GM18508 (cell line): ENCODE data around the gene NRP1.

Experiments used
- ATAC-seq: cut with Tn5 transposase; IDR thresholded peaks from one replicate; pipeline ENCODE4 v1.9.1; 2021; ENCODE audit warnings: moderate number of reproducible peaks; ENCODE audit not compliant: insufficient read depth, unreplicated experiment

NRP1 gene

GRCh38 chr10:33195608-33196376 is 138.7 kb downstream of the NRP1 start:
- ATAC-seq, result no peak

DNA sequence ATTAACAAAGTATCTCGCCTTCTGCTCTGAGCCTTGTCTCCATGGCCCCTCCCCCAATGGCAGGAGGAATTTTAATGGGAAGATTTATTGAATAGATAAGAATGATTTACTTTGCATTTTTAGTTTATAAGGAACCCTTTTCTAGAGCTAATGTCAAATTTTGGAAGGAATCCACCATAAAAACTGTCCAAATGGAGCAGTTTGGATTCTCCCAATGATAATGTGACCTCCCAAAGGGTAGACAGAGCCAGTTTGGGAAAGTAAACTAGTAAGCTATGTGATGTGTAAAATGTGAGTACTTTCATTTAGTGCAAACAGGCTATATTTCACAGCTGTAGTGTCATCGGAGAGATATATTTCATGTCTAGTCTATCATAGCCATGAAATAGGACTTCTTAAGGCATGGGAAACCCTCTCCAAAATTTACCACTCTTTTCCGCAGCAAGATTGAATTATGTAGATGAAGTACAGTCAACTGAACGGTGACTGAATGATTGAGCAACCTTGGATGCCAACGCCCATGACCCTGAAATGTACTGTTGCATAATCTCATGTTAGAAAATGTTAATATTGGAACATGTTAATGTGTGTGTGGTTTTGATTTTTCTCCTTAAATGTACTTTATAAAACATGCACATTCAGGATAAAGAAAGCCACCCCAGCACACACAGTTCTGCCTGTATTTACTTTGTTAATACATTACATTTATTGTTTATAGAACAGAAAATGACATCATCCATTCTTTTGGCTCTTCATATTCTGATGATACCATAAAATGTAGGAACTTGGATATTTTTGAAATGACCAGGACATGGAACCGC is 140.6 kb downstream of the NRP1 start:
- ATAC-seq, result no peak

GRCh38 chr10:33193057-33193700 is 141.3 kb downstream of the NRP1 start:
- ATAC-seq, result peak; percentile 85

GRCh38 chr10:33192190-33192589 is 142.3 kb downstream of the NRP1 start:
- ATAC-seq, result no peak

DNA sequence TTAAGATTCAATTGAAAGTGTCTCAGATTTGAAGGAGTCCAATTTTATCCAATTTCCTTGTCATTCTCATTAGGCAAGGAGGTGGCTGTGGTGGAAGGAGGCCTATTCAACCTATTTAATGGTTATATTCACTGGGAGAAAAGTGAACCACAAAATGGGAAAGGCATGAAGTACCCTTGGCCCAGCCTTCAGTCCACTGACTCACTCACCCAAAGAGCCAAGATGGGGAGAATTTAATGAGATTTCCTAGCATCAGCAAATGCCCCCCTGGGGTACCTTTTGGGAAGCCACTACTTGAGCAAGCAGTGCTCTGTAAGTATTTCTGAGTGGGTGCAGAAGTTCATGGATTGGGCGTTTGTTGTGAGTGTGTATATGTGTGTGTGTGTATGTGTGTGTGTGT is 144.1 kb downstream of the NRP1 start:
- ATAC-seq, result no peak

DNA sequence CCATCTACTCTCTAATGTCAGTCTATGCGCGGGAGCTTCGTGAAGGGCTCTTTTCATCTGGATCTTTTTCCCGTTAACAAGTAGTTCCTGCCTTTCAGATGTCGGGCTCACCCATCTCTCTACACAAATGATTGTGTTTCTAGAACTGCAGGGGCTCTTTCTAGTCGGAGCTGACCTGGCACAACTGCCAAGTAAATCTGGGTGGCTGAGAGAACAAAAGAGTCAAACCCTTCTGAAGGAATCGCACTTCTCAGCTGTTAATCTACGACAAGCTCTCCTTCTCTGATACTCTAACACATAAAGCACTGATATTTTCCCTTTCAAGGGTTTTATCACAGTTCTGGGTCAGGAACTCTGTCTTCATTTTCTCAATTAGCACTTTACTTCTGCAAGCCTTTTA is 144.7 kb downstream of the NRP1 start:
- no peak for ATAC-seq

DNA sequence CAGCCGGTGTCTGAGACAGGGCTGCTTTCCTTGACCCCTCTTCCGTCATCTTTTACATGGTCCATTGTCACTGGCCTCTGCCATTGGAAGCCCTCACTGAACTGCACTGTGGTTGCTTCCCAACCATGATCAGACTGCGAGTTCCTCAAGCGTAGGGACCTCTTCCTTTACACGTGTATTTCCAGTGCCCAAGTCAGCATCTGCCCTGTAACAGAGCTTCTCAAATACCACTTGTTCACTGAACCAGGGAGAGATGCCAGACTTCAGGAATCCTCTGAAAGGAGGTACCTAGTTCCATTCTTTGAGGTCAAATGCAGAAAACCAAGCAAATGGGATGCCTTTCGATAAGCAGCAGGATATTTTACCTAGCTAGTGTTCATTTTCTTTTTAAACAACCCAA is 145.1 kb downstream of the NRP1 start:
- no peak for ATAC-seq

- ATAC-seq, result no peak
These were observed 147.0 kb downstream of the NRP1 start for GRCh38 chr10:33187427-33187999.

DNA sequence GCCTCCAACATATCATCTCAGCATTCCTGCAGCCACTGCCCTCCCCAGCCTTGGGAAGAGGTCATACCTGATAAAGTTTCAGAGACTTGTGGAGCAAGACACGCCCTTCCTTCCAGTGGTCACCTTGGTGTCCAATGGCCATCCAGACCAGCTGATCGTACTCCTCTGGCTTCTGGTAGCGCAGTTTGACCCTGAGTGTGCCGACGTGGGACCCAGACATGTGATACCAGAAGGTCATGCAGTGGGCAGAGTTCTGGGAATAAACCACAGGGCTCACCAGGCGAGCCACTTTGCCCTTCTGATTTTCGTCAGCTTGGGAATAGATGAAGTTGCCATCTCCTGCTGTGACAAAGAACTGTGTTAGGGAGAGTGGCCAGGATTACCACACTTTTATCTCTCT is 148.3 kb downstream of the NRP1 start:
- ATAC-seq, result no peak

GRCh38 chr10:33183655-33184054 is 150.8 kb downstream of the NRP1 start:
- no peak for ATAC-seq

- ATAC-seq, result no peak
These were observed 153.5 kb downstream of the NRP1 start for GRCh38 chr10:33180921-33181320.

- no peak for ATAC-seq
These were observed 154.1 kb downstream of the NRP1 start for GRCh38 chr10:33180390-33180789.

- ATAC-seq, result no peak
These were observed 155.4 kb downstream of the NRP1 start for GRCh38 chr10:33179067-33179466.

DNA sequence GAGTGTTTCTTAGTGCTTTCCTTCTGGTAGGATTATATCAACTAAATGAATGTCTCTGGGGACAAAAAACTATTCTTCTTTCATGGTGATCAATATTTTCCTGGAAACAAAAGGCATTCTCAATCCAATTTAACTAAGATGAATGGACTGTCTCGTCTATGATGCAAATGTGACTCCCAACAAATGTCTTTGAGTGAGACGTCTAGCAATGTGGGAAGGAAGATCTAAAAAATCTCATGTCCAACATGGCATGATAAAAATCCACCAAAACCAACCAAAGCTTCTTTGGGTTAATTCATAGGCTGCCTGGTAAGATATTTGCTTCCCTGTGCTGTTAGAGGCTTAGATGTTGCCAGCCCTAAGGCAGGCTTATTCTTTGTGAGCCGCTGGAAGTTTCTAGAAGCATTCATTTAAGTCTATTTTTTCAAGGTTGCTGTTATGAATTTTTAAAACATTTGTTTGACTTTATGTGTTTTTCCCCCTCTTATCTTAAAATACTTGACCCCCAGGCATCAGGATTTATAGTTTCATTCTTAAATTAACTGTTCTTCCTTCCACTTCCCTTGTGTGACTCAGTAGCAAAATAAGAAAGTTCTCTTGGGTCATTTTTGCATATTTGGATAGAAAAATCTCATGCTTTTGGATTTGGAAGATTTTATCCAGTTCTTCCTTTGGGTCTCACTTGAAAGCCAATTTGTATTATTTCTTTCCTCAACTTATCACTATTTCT is 156.3 kb downstream of the NRP1 start:
- ATAC-seq, result no peak

DNA sequence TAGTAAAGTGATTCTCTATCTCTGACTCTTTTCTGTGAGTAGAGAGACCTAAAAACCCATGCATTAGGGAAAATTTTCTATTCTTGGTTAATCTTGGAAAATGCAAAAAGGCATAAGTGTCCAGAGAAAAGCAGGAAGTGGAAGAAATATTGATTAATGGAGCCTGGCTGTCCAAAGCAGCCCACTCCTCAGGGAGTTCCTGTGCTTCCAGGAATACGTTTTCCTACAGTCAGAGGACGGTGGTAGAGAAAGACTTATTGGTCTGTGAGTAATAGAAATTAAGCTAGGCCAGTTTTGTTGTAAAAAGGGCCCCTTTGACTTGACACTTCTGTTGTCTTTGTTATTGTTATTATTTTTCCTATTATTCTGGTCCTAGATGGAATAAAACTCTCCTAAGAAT is 157.8 kb downstream of the NRP1 start:
- no peak for ATAC-seq

- no peak for ATAC-seq
These were observed 159.6 kb downstream of the NRP1 start for GRCh38 chr10:33174674-33175434.

- no peak for ATAC-seq
These were observed 168.6 kb downstream of the NRP1 start for GRCh38 chr10:33165911-33166310.

GRCh38 chr10:33164060-33164709 is 170.3 kb downstream of the NRP1 start:
- no peak for ATAC-seq

- ATAC-seq, result no peak
These were observed 172.3 kb downstream of the NRP1 start for GRCh38 chr10:33162248-33162575.
